RPMI8226 (cell line): Measurements from ENCODE around the gene BRD4.
"Not testable (repeated sequence)": the region's sequence is repeated elsewhere in the genome, so short reads cannot be mapped to it uniquely, and the experiment has no call there.

Source experiments
- DNase-seq: peaks from one replicate; pipeline ENCODE4 v3.0.0-alpha.2; 2015

The BRD4 gene

DNA sequence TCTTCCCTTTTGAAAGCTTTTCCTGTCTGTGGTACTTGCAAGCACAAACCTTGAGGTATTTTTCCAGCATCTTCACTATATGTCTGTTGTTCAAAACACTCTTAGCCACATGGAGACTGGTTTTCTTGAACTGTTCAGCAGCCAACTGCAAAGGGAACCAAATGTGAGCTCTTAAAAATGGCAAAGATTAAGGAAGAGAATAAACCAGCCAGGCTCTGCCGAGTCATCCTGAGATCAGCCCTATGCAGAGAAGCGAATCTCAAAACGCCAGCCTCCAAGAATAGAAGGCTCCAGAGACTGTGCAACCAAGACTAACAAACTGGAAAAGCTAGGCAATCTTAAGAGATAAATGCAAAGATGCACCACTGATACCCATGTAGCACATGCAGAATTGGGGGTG, 26.6 kb upstream of the BRD4 start:
- DNase-seq, result no peak

DNA sequence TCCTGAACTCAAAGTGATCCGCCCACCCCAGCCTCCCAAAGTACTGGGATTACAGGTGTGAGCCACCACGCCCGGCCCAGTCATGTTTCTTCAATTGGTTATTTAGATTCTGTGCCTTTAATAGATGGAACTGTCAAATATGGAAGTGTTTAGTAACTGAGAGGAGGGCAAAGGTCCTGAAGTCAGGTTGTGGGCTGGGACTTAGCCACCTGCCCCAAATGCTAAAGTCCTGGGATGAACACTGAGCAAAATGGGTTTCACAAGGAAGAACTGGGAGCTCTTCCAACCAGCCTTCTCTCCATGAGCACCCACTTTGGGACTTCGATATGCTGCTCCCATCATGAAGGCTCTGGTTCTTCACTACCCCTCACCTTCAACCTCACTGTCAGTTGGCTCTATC, 25.6 kb upstream of the BRD4 start:
- DNase-seq, result no peak

DNA sequence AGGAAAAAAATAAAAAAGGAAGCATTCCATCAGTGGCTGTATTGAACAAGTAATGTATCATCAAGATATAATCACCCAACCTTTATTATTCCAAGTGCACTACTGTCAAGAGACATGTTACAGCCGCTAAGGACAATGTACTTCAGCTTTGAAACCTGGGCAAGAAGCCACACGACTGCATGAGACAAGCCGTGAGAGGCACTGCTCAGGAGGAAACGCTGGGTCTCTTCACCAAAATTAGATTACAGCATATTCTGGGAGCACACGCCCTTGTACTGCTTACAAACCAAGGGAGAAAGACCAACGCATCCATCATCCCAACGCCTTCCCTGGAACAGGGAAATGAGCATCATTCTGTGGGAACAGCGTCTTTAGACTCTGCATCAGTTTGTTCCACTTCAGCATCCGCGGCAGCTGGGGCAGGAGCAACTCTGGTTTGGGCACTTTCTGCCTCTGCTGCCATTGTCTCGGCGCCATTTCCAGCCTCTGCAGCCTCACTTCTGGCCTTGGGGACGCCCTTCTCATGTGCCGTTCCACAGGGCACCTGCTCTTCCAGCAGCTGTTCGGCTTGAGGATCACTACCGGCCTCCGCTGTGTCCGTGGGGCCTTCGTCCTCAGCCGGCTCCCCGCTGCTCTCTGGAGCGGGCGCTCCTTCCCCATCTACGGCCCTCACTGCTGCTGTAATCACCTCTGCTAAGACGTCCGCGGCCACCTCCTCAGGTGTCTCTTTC, 22.4 kb upstream of the BRD4 start:
- DNase-seq, result peak; percentile 23

DNA sequence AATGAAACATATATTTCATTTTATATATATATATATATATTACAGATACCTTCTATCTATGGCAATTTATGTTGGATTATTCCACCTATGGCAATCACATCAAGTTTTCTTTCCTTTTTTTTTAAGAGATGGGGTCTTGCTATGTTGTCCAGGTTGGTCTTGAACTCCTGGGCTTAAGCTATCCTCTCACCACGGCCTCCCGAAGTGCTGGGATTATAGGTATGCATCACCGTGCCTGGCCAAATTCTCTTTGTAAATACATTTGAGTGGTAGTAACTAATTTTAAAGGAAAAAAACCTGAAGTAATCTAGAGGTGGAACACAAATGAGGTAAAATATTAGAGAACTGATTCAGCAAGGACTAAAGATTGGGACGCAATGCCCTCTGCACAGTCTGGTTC, 21.6 kb upstream of the BRD4 start:
- no peak for DNase-seq

DNA sequence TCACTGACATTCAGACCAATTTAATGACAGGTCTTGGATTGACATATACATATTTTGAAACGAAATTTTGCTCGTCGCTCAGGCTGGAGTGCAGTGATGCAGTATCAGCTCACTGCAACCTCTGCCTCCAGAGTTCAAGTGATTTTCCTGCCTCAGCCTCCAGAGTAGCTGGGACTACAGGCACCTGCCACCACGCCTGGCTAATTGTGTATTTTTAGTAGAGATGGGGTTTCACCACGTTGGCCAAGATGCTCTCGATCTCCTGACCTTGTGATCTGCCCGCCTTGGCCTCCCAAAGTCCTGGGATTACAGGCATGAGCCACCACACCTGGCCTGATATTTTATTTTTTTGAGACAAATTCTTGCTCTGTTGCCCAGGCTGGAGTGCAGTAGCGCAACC, 20.2 kb upstream of the BRD4 start:
- DNase-seq, result not testable (repeated sequence)

DNA sequence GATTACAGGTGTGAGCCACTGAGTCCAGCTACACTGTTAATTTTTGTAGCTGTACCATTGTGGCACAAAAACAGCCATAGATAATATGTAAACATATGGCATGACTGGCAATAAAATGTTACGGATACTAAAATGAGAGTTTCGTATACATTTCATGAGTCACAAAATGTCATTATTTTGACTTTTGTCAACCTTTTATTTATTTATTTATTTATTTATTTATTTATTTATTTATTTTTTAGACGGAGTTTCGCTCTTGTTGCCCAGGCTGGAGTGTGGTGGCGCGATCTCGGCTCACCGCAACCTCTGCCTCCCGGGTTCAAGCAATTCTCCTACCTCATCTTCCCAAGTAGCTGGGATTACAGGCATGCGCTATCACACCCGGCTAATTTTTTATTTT, 9.0 kb upstream of the BRD4 start:
- DNase-seq, result not testable (repeated sequence)

DNA sequence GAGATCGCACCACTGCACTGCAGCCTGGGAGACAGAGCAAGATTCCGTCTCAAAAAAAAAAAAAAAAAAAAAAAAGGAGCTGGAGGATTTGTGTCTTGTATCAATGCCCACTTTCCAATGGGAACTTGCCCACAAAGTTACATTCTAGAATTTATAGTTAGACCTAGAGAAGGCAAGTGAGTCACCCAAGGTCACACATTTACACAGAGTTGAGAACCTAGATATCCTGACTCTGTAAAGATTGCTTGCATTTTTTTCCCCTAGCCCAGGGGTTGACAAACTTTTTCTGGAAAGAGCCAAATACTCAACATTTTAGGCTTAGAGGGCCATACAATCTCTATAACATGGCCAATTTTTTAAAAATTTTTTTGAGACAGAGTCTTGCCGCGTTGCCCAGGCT, 7.7 kb upstream of the BRD4 start:
- DNase-seq, result no peak

DNA sequence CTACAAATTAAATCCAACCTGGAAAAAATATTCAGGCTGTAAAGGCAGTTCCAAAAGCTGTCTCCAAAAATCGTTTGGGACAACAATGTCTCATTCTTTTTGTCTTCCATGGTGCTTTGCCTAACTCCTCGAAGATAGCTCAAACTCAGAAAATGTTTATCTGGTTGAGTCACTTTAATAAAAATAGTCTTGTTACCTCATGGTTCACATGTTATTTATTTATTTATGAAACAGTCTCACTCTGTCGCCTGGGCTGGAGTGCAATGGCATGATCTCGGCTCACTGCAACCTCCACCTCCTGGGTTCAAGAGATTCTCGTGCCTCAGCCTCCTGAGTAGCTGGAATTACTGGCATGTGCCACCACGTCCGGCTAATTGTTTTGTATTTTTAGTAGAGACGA, 4.9 kb upstream of the BRD4 start:
- DNase-seq, result no peak

DNA sequence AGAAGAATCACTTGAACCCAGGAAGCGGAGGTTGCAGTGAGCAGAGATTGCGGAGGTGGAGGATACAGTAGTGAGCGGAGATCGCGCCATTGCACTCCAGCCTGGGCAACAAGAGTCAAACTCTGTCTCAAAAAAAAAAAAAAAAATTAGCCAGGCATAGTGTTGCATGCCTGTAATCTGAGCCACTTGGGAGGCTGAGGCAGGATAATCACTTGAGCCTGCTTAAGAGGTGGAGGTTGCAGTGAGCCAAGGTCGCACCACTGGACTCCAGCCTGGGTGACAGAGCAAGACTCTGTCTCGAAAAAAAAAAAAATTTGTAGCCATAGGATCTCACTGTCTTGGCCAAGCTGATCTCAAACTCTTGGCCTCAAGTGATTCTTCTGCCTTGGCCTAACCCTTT, 3.7 kb upstream of the BRD4 start:
- not testable (repeated sequence) for DNase-seq

DNA sequence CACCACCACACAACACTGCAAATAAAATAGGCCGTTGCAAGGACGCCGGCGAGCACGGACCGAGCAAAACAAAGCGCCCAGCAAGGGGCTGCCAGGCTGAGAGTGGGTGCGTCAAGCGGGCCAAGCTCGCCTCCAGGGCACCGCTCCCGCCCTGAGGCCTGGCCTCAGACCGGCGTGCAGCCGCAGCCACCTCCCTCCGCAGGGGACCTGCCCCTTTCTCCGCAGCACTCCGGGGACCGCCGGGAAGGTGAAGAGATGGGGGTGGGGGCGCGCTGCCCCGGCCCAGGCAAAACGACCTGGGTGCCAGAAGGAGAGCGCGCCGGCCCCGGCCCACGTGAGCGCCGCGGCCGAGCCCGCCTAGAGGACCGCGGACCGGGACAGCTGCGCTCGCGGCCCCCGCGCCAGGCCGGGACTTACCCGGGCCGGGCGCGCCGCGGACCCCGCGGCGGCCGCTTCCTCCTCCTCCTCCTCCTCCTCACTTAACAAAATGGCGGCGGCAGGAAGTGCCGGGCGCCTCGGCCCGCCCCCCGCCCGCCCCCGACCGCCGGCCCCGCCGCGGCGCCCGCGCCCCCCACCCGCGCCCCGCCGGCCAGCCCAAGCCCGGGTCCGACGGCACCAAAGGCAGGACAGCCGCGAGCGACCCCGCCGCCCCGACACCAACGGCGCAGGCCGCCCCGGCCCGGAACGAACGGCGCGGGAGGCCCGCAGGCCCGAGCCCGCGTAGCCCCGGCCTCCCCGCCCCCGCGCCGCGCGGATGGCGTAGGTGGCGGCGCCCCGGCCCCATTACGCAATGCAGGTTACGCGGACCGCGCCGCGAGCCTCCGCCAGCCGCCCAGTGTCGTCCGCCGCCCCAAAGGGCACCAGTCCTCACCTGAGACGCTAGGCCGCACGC, 674 bp downstream of the BRD4 start:
- peak; percentile 64 for DNase-seq

DNA sequence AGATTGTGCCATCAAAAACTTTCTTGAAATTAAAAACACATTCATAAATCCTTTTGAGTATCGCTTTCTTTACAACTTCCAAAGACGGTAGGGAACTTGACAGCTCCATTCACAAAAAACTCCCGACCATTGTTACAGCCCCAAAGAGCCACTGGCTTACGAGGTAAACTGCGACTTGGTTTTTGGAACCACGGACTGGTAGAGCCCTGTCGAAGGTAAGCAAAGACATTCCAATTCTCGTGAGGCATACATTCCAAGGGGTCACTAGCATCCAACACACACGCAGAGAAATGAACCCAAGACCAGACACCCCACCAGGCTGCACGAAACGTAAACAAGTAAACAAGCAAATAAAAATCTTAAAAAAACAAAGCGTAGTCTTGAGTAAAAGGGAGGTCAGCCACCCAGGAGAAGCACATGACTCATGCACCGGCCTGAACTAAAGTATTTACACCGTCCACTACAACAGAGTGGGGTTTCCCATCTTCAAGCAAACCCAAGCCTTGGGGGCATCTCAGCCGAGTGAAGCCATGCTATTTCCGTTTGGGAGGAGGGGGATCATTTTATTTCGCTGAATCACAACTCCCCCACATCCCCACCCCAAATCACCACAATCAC, 1.4 kb downstream of the BRD4 start:
- no peak for DNase-seq

DNA sequence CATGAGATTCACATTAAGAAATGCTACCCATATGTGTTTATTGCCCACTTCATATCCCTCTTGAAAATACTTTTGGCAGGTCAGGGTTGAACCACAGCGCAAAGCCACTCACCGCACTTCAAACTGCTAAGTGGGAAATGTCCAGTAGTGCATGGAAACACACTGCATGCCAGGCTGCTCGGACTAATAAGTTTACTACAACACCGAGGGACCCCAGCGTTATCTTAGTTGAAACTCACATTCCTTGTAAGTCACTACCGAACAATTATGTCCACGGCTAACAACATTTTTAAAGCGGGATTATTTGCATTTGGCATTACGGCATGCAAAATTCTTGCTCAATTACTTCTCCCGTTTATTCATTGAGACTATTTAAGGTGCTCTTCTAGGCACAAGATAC, 4.0 kb downstream of the BRD4 start:
- no peak for DNase-seq

DNA sequence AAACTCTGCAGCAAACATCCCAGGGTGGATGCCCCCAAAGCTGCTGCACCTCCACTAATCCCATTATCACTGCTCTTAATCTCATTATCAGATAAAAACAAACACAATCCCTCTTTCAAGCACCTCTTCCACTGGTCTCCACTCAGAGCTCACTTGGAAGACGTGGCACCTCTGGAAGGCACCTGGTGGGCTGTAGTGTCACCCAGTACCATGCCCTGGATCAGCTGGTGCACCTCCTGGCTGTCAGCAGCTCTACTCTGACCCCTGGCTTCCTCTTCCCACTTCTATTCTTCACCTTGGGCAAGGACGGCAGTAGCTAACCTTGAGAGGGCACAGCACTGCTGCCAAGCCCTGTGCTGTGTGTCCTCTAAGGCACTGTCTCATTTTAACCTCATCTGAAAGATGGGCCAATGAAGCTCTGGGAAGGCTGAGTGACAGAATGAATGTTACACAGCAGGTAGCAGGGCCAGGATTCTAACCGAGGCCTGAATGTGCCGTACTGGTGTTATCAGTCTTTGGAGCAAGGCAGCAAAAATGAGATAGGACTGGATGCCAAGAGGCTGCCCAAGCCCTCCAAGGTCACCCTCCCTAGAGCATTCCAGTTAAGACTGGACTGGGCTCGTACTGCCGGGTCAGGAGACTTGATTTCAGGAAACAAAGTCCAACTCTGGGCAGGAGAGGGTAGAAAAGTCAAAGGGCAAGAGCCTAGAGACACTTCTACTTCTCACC, 7.4 kb downstream of the BRD4 start:
- DNase-seq, result no peak

DNA sequence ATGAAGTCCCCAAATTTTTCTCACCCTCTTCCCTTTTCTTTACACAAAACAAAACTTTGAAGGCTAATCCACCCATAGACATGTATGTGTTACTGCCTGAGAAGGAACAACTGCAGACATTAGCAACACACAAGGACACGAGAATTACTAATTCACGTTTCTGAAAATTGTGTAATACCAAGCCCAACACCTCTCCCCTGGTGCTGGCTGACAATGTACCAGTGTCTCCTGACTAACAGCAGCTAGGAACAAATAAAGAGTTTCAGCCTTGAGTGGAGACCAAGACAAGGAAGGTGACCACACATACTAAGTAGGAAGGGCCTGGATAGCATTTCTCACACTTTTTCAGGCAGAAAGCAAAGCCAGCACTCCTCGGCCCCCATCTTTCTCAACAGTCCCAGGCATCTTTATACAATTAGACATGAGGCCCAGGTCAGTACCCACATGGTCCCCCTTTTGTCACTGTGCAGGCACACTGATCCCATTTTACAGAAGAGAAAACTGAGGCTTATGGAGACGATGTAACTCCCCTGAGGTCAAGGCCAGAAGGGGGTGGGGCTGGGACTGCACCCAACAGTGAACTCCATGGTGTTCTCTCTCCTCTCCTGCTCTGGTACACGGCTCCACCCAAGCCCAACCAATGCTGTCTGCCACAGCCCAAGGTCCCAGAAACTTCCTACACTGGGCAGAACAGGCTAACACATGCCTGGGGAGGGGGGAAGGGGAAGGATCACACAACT, 8.7 kb downstream of the BRD4 start:
- DNase-seq, result no peak

DNA sequence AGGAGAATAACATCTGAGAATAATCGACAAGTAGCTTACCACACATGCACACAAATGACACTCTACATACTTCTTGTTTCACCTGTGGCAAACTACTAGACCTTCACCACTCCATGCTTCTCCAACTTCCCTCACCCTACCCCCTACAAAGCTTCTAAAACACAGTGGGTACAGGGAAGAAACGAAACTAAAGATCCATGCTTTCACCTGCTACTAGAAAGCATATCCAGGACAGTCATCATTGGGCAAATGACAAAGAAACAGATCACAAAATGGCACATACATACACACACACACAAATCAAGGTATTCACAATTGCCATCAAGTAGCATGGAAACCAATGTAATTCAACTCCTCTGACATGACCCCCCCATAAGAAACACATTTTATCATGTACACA, 10.6 kb downstream of the BRD4 start:
- DNase-seq, result no peak

DNA sequence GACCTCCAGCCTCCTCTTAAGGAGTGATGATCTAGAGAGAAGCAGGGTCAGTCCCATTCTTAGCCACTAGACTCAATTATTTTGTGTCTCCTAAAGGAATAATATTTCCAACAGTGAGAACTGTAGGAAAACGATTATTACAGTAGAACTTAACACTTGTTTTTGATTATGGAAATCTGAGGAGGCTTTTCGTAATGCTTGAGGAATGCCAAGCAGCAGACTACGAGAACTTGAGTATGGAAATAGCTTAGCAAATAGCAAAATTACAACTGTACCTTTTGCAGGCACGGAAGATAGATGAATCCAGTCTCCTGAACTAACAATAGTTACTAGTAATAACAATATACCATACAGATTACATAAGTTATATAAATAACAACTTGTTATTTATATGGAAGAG, 12.2 kb downstream of the BRD4 start:
- no peak for DNase-seq

DNA sequence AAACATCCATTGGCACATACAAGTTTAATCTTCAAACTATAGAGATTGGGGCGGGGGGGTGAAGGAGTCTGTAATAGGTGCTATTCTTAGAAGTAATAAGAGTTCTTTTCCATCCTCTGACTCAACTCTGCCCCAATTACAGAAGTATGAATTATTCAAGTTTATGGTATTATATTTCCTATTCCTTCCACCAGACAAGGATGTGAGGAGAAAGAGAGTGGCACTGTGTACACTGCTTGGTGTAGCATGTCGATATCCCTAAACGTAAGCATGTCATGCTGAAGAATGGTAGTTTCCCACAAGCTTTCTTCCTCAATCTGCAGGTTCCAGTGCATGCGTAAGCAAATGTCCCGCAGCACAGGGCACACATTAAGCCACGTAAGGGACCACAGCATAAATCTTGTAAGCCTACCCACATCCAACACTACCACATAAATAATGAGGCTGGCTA, 14.1 kb downstream of the BRD4 start:
- DNase-seq, result no peak

DNA sequence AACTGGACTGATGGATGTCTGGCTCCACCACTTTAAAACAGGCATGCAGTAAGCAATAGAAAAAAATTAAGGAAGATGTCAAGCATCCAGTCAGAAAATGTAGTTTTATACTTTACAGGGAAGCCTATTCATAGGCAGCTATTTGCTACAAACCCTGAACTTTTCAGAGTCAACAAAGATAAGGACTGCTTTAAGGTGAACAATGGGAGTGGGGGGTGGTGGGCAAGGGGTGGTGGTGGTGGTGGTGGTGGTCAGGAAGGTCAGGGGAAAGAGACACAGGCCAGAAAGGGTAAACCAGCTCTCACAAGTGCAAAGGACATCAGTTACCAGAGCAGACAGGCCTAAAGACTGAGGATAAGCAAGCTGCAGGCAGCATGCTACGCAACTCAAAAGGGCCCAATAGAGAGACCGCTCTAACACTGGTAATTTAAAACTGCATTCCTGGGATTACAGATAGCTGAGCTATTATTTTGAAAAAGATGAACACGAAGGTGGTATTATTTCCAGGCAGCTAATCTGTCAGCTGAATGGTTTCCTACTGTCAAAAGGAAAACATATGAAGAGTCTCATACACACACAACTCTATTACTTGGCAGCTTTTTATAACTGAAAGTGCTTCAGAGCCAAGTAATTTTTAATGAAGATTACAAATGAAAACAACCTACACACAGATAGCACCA, 14.8 kb downstream of the BRD4 start:
- no peak for DNase-seq

DNA sequence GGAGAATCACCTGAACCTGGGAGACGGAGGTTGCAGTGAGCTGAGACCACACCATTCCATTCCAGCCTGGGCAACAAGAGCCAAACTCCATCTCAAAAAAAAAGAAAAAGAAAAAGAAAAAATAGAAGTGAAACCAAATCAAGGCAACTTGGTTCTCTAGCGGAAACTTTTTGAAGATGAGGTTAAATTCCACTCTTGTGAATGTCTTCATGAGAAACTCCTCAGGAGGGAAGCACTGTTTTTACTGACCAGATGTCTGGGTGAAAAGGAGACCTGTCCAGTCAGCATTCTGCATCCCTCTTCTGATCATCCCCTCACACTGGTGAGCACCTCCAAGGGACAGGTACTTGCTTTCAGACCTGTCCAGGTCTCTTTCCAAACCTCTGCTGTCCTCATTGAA, 15.8 kb downstream of the BRD4 start:
- peak; percentile 79 for DNase-seq

DNA sequence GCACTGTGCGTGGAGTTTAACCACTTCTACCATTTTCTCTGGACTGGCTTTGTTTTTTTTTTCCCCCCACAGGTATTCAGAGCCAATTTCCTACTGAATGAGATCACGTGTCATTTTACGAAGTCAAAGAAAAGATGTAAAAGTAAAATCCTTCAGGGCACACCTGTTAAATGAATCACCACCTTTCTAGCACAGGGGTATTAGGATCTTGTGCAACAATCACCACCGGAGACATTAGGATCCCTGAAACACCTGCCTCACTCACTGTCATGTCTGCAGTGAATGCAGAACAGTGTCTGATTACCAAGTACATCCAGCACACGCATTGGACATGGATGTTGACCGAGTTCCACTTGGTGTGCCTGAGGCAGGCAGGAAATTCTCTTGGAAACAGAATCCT, 17.2 kb downstream of the BRD4 start:
- no peak for DNase-seq

DNA sequence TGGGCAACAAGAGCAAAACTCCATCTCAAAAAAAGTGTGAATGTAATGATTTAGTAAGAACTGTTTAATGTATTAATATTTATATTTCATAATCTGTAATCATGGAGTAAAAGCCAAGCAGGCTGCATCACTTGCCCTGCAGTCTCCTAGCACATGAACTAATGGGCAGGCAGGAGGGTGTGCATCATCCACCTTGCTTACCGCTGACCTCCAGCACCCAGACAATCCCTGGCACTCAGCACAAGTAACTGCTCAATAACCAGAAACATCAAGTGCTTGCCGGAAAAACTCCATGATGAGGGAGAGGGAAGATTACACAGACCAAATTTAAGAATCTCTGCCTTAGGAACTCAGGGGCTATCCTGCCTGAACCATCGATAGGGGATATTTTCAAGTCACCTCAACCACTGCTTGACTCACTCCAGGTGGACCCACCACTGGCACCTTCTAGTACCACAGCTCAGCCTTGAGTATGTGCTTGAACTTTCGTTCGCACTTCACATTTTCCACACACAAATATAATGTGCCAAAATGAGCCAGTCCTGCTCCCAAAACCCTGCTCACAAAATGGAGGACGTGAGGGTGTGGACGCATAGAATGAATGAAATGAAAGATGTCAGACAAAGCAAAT, 18.6 kb downstream of the BRD4 start:
- DNase-seq, result no peak
